NK-92 treated with Interleukin-12 subunit alpha and Interleukin-12 subunit beta, amount 100 ng/mL, for 24 hours (cell line): ENCODE data around the gene SUDS3.

Experiments used
- DNase-seq: peaks from one replicate; lab custom pipeline; 2025; lab: John Stamatoyannopoulos, UW

Gene SUDS3

GRCh38 chr12:118455327-118455726 is 79.0 kb downstream of the SUDS3 start:
- DNase-seq: no peak

DNA sequence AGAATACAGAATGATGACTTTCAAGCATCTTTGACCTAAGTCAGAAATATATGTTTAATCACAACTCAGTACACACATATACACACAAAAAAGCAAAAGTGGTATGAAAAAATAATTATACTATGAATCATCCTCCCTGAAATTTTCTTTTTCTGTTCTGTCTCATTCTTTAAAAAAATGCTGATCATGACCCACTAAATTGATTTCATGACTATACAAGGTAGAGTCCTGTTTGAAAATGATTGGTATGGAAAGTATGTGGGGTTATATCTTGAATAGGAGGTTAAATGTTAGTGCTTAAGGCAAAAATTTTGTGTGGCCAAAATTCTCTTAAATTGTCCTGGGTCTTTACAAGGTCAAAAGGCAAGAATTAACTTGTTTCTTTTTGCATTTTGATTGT is 80.4 kb downstream of the SUDS3 start:
- DNase-seq: no peak

DNA sequence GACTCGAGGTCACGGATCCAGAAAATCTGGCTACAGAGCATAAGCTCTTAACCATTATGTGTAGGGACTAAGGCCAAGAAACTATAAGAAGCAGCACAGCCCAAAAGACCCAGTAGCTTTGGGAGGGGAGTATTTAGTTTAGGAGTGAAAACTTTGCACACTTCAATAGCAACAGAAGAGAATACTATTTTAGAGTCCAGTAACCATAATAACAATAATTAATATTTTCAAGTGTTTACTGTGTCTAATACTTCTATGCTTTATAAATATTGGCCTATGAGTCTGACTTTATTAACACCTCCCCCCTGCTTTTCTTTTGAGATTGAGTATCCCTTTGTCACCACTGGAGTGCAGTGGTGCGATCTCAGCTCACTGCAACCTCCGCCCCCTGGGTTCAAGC is 82.8 kb downstream of the SUDS3 start:
- no peak for DNase-seq

GRCh38 chr12:118463677-118464076 is 87.3 kb downstream of the SUDS3 start:
- DNase-seq: no peak

- DNase-seq: no peak
Observed at GRCh38 chr12:118465706-118466105, 89.4 kb downstream of the SUDS3 start.
